22Rv1 (cell line): ENCODE data around the gene ARHGEF4.

Experiments used
- ZFX ChIP-seq: fragments of 450-650 bp; IDR thresholded peaks from 2 replicates; pipeline ENCODE4 v1.6.1; 2017; ENCODE audit warnings: antibody characterized with exemption, borderline replicate concordance
- TF ChIP-seq, protein P1 (sequence below): fragments of 450-650 bp; IDR thresholded peaks from 2 replicates; pipeline ENCODE4 v1.5.1; 2017; ENCODE audit warnings: mild to moderate bottlenecking

DNA sequence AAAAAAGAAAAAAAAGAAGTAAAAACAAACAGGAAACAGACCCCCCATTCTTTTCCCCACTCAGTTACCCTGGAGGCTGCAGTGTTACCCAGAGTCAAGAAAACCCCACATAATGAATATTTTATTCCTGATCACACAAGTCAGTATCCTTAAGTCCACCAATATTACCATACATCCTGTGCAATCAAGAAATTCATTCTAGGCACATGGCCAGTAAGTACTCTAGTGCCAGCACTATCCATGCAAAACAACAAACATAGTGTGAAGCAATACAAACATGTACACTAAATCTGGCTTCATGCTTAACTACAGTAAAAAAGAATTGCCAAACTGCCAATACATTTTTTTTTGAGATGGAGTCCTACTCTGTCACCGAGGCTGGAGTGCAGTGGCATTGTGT, 145.0 kb downstream of the ARHGEF4 start:
- TF ChIP-seq, protein P1, sequence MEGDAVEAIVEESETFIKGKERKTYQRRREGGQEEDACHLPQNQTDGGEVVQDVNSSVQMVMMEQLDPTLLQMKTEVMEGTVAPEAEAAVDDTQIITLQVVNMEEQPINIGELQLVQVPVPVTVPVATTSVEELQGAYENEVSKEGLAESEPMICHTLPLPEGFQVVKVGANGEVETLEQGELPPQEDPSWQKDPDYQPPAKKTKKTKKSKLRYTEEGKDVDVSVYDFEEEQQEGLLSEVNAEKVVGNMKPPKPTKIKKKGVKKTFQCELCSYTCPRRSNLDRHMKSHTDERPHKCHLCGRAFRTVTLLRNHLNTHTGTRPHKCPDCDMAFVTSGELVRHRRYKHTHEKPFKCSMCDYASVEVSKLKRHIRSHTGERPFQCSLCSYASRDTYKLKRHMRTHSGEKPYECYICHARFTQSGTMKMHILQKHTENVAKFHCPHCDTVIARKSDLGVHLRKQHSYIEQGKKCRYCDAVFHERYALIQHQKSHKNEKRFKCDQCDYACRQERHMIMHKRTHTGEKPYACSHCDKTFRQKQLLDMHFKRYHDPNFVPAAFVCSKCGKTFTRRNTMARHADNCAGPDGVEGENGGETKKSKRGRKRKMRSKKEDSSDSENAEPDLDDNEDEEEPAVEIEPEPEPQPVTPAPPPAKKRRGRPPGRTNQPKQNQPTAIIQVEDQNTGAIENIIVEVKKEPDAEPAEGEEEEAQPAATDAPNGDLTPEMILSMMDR: no peak
- TF ChIP-seq ZFX: no peak
